ENCODE data around the gene HDAC9.

GRCh38 chr7:18505870-18506460, 10.4 kb downstream of the HDAC9 start:
- TF ChIP-seq CTCF (conservative IDR thresholded peaks at IDR 0.05; ENCODE audit: low read depth, low read length) (no peak), EZH2 (IDR thresholded peaks at IDR 0.05; ENCODE audit: borderline replicate concordance, low read depth, low read length, poor library complexity, severe bottlenecking) (no peak)
